ENCODE results near the gene OR5T1. TPM values are rescaled to one million over a fixed set of nuclear protein-coding genes. Genes with fewer than 3 reads are reported as not detected.
A peak's percentile ranks its signal among the peaks of the same experiment; 100 is the strongest.

The OR5T1 gene
- total and polyA plus RNA-seq, 2 experiments from 2014 or later, result not detected

GRCh38 chr11:56271092-56271491 is 2.9 kb upstream of the OR5T1 start:
- peak; percentile 56 for DNase-seq (ENCODE audit: low spot score)
- no peak overlapping the region for H3K4me3 Mint-ChIP-seq
- no peak overlapping the region for H2AFZ ChIP-seq
- peaks cover 2% of the 10 kb centered on the region; the same call in 2 of the 3 replicates for H3K4me1 Mint-ChIP-seq
- H3K27me3 Mint-ChIP-seq (ENCODE audit: insufficient read depth, low read depth, poor library complexity), result no peaks in the 10 kb centered on the region
- H3K4me1 ChIP-seq (ENCODE audit: insufficient read depth), result no peaks in the 10 kb centered on the region
- no peaks in the 10 kb centered on the region for H3F3A ChIP-seq (replicated peaks; ENCODE audit: low read depth)
- no peaks in the 10 kb centered on the region for H3K79me2 ChIP-seq (replicated peaks; ENCODE audit: insufficient read depth)
- H3K36me3 Mint-ChIP-seq (ENCODE audit: low read depth), result no peaks in the 10 kb centered on the region
- no peaks in the 10 kb centered on the region; the same call in 1 of the 2 replicates for H3K9me2 ChIP-seq (ENCODE audit: insufficient read depth)
- peak overlapping the region; percentile 31; the same call in 1 of the 2 replicates for H3K27ac Mint-ChIP-seq
- H4K20me1 ChIP-seq (replicated peaks; ENCODE audit: insufficient read depth), result no peaks in the 10 kb centered on the region
- H3K9me3 Mint-ChIP-seq, result peaks cover 9% of the 10 kb centered on the region; the same call in 2 of the 3 replicates
- TF ChIP-seq EZH2 (IDR thresholded peaks at IDR 0.05; ENCODE audit: low read depth, unreplicated experiment), result no peak
- no peak for TF ChIP-seq JUNB (IDR thresholded peaks at IDR 0.05; ENCODE audit: unreplicated experiment)
- TF ChIP-seq CREB1 (CRISPR knock-in tag; IDR thresholded peaks at IDR 0.05; ENCODE audit: low read depth), result no peak
- no peak for TF ChIP-seq ZNF114 (CRISPR knock-in tag; IDR thresholded peaks at IDR 0.05)
- TF ChIP-seq CTCF (conservative IDR thresholded peaks at IDR 0.05; ENCODE audit: low read depth in 2 of 2), result no peak
- TF ChIP-seq STAT1 (IDR thresholded peaks at IDR 0.05; ENCODE audit: unreplicated experiment), result no peak
- no peak for TF ChIP-seq NANOG (IDR thresholded peaks at IDR 0.05; ENCODE audit: borderline replicate concordance)
- TF ChIP-seq EZH2phosphoT487 (IDR thresholded peaks at IDR 0.05; ENCODE audit: unreplicated experiment), result no peak
- no peak for TF ChIP-seq ETS1 (IDR thresholded peaks at IDR 0.05)
- TF ChIP-seq POLR2AphosphoS5 (IDR thresholded peaks at IDR 0.05; ENCODE audit: low read depth), result no peak
- no peak for TF ChIP-seq ZNF331 (CRISPR knock-in tag; IDR thresholded peaks at IDR 0.05; ENCODE audit: low read depth)
- no peak for TF ChIP-seq ZNF462 (CRISPR knock-in tag; IDR thresholded peaks at IDR 0.05)
- TF ChIP-seq REST (IDR thresholded peaks at IDR 0.05; ENCODE audit: unreplicated experiment), result no peak
- ATAC-seq, result no peak
- H3K36me3 ChIP-seq (ENCODE audit: insufficient read depth), result no peaks in the 10 kb centered on the region
- no peak overlapping the region for H3K4me2 ChIP-seq
- H3K27ac ChIP-seq (ENCODE audit: low read depth), result no peak overlapping the region
- no peak overlapping the region for H3K4me3 ChIP-seq
- no peaks in the 10 kb centered on the region for H3K27me3 ChIP-seq (ENCODE audit: insufficient read depth)

Measured in GM23338 (cell line).